ENCODE measurements around the gene NSMCE1.

Gene NSMCE1

GRCh38 chr16:27193300-27193990 lies 75.1 kb downstream of the NSMCE1 start:
- no peak for TF ChIP-seq CTCF (IDR thresholded peaks at IDR 0.05; ENCODE audit: low read depth, low read length, missing control alignments)
- no peak for DNase-seq (ENCODE audit: extremely low read depth, low read depth)
- no peak overlapping the region for H3K4me3 ChIP-seq (replicated peaks; ENCODE audit: low read depth, low read length)

GRCh38 chr16:27191352-27191924 lies 77.1 kb downstream of the NSMCE1 start:
- TF ChIP-seq CTCF (IDR thresholded peaks at IDR 0.05; ENCODE audit: low read depth, low read length, missing control alignments) = no peak
- no peak for DNase-seq (ENCODE audit: extremely low read depth, low read depth)
- H3K4me3 ChIP-seq (replicated peaks; ENCODE audit: low read depth, low read length) = no peak overlapping the region

DNA sequence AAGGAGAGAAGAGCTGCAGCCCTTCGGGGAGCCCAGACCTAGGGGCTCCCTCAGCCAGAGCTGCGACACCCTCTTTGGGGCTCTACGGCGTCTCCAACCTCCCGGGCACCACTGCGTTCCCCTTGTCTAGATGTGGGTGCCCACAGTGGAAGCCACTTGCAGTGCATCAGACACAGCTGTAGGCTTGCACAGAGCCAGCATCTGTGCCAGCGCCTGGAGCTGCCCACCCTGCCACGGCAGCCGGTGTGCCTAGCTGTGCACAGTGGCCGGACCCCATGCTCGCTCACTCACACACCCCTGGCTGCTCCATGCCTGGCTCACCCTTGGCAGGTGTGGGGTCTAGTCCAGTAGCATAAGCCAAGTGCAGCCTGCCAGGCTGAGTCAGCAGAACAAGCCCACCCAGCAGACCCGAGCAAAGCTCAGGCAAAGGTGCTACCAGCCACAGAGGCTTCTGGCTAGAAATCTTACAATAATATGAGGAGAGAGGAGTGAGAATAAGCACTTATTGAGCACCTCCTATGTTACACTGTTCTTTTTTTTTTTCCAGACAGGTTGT lies 78.2 kb downstream of the NSMCE1 start:
- H3K4me3 ChIP-seq (replicated peaks; ENCODE audit: low read depth, low read length) = no peak overlapping the region
- no peak for DNase-seq (ENCODE audit: extremely low read depth, low read depth)
- no peak for TF ChIP-seq CTCF (IDR thresholded peaks at IDR 0.05; ENCODE audit: low read depth, low read length, missing control alignments)

- DNase-seq (ENCODE audit: extremely low read depth, low read depth) = no peak
- H3K4me3 ChIP-seq (replicated peaks; ENCODE audit: low read depth, low read length) = no peak overlapping the region
- TF ChIP-seq CTCF (IDR thresholded peaks at IDR 0.05; ENCODE audit: low read depth, low read length, missing control alignments) = no peak
These were observed 79.1 kb downstream of the NSMCE1 start for GRCh38 chr16:27189335-27189972.

- no peak overlapping the region for H3K4me3 ChIP-seq (replicated peaks; ENCODE audit: low read depth, low read length)
- no peak for TF ChIP-seq CTCF (IDR thresholded peaks at IDR 0.05; ENCODE audit: low read depth, low read length, missing control alignments)
- no peak for DNase-seq (ENCODE audit: extremely low read depth, low read depth)
These were observed 79.9 kb downstream of the NSMCE1 start for GRCh38 chr16:27188633-27189032.

- no peak overlapping the region for H3K4me3 ChIP-seq (replicated peaks; ENCODE audit: low read depth, low read length)
- DNase-seq (ENCODE audit: extremely low read depth, low read depth) = no peak
- TF ChIP-seq CTCF (IDR thresholded peaks at IDR 0.05; ENCODE audit: low read depth, low read length, missing control alignments) = no peak
These were observed 82.8 kb downstream of the NSMCE1 start for GRCh38 chr16:27185776-27186130.
